Neural progenitor cell (in vitro differentiated cells): Measurements from ENCODE around the gene HSD11B1L.

Source experiments
- CTCF ChIP-seq: fragments of 200-600 bp; sonication (generic); IDR thresholded peaks from 2 replicates; pipeline ENCODE4 v1.5.1; 2017; ENCODE audit warnings: antibody characterized with exemption, mild to moderate bottlenecking
- EZH2 ChIP-seq: fragments of 200-600 bp; sonication (generic); IDR thresholded peaks from 2 replicates; pipeline ENCODE4 v1.6.1; 2017; ENCODE audit warnings: antibody characterized with exemption, mild to moderate bottlenecking, moderate library complexity

- TF ChIP-seq CTCF: no peak
- TF ChIP-seq EZH2: no peak
Observed at GRCh38 chr19:5700455-5701092, 19.7 kb downstream of the HSD11B1L start.
